ENCODE results near the gene AP4E1. TPM values are rescaled to one million over a fixed set of nuclear protein-coding genes. Genes with fewer than 3 reads are reported as not detected.

AP4E1 gene
- total RNA-seq, 3 donors from 2014 or later, result 5.8 to 12.8 (median 12.7) TPM

GRCh38 chr15:50904211-50904610, 4.3 kb upstream of the AP4E1 start:
- Histone ChIP-seq H3K36me3 (no peaks in the 10 kb centered on the region), H3K27me3 (no peaks in the 10 kb centered on the region), H3K4me1 (no peaks in the 10 kb centered on the region), H3K4me3 (no peak overlapping the region), H3K27ac (no peak overlapping the region), H3K9me3 (no peaks in the 10 kb centered on the region)
- intact Hi-C loops (cut with DNase I; ENCODE audit: low total_unique reads), result loop anchor here (10.0 kb wide), 1 partner anchor 219 kb away; the partner anchor contains the start of gene TRPM7
- TF ChIP-seq POLR2AphosphoS5 (IDR thresholded peaks at IDR 0.05), result no peak
- no peak for TF ChIP-seq CTCF (IDR thresholded peaks at IDR 0.05)
- TF ChIP-seq POLR2A (IDR thresholded peaks at IDR 0.05), result no peak
- no peak for DNase-seq (ENCODE audit: low spot score in 2 of 2)

- Histone ChIP-seq H3K4me3 (no peak overlapping the region), H3K27ac (no peak overlapping the region), H3K27me3 (no peaks in the 10 kb centered on the region), H3K9me3 (no peaks in the 10 kb centered on the region), H3K36me3 (no peaks in the 10 kb centered on the region), H3K4me1 (peaks cover 0 to 3% of the 10 kb centered on the region in 2 donors)
- DNase-seq (ENCODE audit: low spot score in 2 of 2), result no peak
- TF ChIP-seq POLR2A (IDR thresholded peaks at IDR 0.05), result no peak
- no peak for TF ChIP-seq POLR2AphosphoS5 (IDR thresholded peaks at IDR 0.05)
- no peak for TF ChIP-seq CTCF (IDR thresholded peaks at IDR 0.05)
- intact Hi-C loops (cut with DNase I; ENCODE audit: low total_unique reads), result loop anchor here (10.0 kb wide), 1 partner anchor 220 kb away; the partner anchor contains the start of gene TRPM7
Measured at GRCh38 chr15:50905055-50905454, 3.4 kb upstream of the AP4E1 start.

GRCh38 chr15:50906954-50907600, 1.4 kb upstream of the AP4E1 start:
- peak overlapping the region; percentile 69 to 96 (median 84) for H3K4me3 ChIP-seq
- H3K36me3 ChIP-seq, result no peaks in the 10 kb centered on the region
- peaks cover 0 to 6% of the 10 kb centered on the region in 2 donors for H3K4me1 ChIP-seq
- no peaks in the 10 kb centered on the region for H3K27me3 ChIP-seq
- no peaks in the 10 kb centered on the region for H3K9me3 ChIP-seq
- TF ChIP-seq POLR2AphosphoS5 (IDR thresholded peaks at IDR 0.05), result no peak
- peak overlapping the region; percentile 95 to 98 for H3K27ac ChIP-seq
- intact Hi-C loops (cut with DNase I; ENCODE audit: low total_unique reads), result loop anchor here (10.0 kb wide), 1 partner anchor 222 kb away; the partner anchor contains the start of gene TRPM7
- DNase-seq (ENCODE audit: low spot score in 2 of 2), result no peak

GRCh38 chr15:50907601-50908208, 778 bp upstream of the AP4E1 start:
- no peaks in the 10 kb centered on the region for H3K9me3 ChIP-seq
- DNase-seq (ENCODE audit: low spot score in 2 of 2), result no peak
- H3K27ac ChIP-seq, result peak overlapping the region; percentile 95 to 98
- H3K27me3 ChIP-seq, result no peaks in the 10 kb centered on the region
- TF ChIP-seq CTCF (IDR thresholded peaks at IDR 0.05) (no peak), POLR2AphosphoS5 (IDR thresholded peaks at IDR 0.05) (no peak), POLR2A (IDR thresholded peaks at IDR 0.05) (no peak)
- peaks cover 0 to 6% of the 10 kb centered on the region in 2 donors for H3K4me1 ChIP-seq
- peak overlapping the region; percentile 69 to 96 (median 84) for H3K4me3 ChIP-seq
- intact Hi-C loops (cut with DNase I; ENCODE audit: low total_unique reads), result loop anchor here (10.0 kb wide), 1 partner anchor 223 kb away; the partner anchor contains the start of gene TRPM7
- no peaks in the 10 kb centered on the region for H3K36me3 ChIP-seq

- Histone ChIP-seq H3K9me3 (no peaks in the 10 kb centered on the region), H3K27me3 (no peaks in the 10 kb centered on the region), H3K4me3 (peak overlapping the region; percentile 69 to 96 (median 84)), H3K36me3 (no peaks in the 10 kb centered on the region), H3K4me1 (peaks cover 0 to 6% of the 10 kb centered on the region in 2 donors), H3K27ac (peak overlapping the region; percentile 95 to 98)
- TF ChIP-seq CTCF (IDR thresholded peaks at IDR 0.05), result no peak
- no peak for TF ChIP-seq POLR2AphosphoS5 (IDR thresholded peaks at IDR 0.05)
- no peak for TF ChIP-seq POLR2A (IDR thresholded peaks at IDR 0.05)
- DNase-seq (ENCODE audit: low spot score in 2 of 2), result no peak
- intact Hi-C loops (cut with DNase I; ENCODE audit: low total_unique reads), result loop anchor here (10.0 kb wide), 1 partner anchor 224 kb away; the partner anchor contains the start of gene TRPM7
Measured at GRCh38 chr15:50909010-50909317, 481 bp downstream of the AP4E1 start.

All from breast epithelium (tissue), 4 donors.